Muscle of arm (tissue), 12 donors: ENCODE data around the gene FBXO10. TPM values are rescaled to one million over a fixed set of nuclear protein-coding genes. Genes with fewer than 3 reads are reported as not detected.
A peak's percentile ranks its signal among the peaks of the same experiment; 100 is the strongest.
"Not testable (repeated sequence)": the region's sequence is repeated elsewhere in the genome, so short reads cannot be mapped to it uniquely, and the experiment has no call there.

Experiments used
- DNase-seq: peaks from one replicate; pipeline ENCODE4 v3.0.0-alpha.2; 2013
- polyA plus RNA-seq, 12 donors: library from polyadenylated mRNA; unstranded; fragments of 120-200 nt; gene quantifications; one replicate each; pipeline ENCODE4 v1.2.1, GENCODE V29; 2013; ENCODE audit not compliant: insufficient read length in 12 of 12

The FBXO10 gene
- polyA plus RNA-seq, 12 donors, result 20.3 to 45.1 (median 34.8) TPM; not detected in 1

- DNase-seq, result no peak
Observed at GRCh38 chr9:37480759-37481158, 95.4 kb downstream of the FBXO10 start.

GRCh38 chr9:37477987-37478619 lies 98.1 kb downstream of the FBXO10 start:
- not testable (repeated sequence) for DNase-seq

- not testable (repeated sequence) for DNase-seq
Observed at GRCh38 chr9:37477443-37477842, 98.7 kb downstream of the FBXO10 start.

GRCh38 chr9:37476930-37477329 lies 99.2 kb downstream of the FBXO10 start:
- DNase-seq, result no peak

- no peak for DNase-seq
Observed at GRCh38 chr9:37474438-37474837, 101.7 kb downstream of the FBXO10 start.

GRCh38 chr9:37473982-37474381 lies 102.2 kb downstream of the FBXO10 start:
- not testable (repeated sequence) for DNase-seq

GRCh38 chr9:37471942-37472684 lies 104.1 kb downstream of the FBXO10 start:
- no peak for DNase-seq

GRCh38 chr9:37468620-37469019 lies 107.6 kb downstream of the FBXO10 start:
- no peak for DNase-seq

- DNase-seq, result not testable (repeated sequence)
Observed at GRCh38 chr9:37467530-37467929, 108.7 kb downstream of the FBXO10 start.

- DNase-seq, result peak; percentile 78
Observed at GRCh38 chr9:37466037-37466709, 110.0 kb downstream of the FBXO10 start.

- peak; percentile 99 for DNase-seq
Observed at GRCh38 chr9:37465249-37466036, 110.7 kb downstream of the FBXO10 start, which contains the start of gene ZBTB5. TSS of gene ZBTB5 (minus strand) at chr9:37465450. CDS start at chr9:37442551, 22,899 bp downstream.

- DNase-seq, result peak; percentile 79
Observed at GRCh38 chr9:37464426-37465248, 111.5 kb downstream of the FBXO10 start.

GRCh38 chr9:37464006-37464405 lies 112.2 kb downstream of the FBXO10 start:
- DNase-seq, result no peak

Other genes starting within 250 kb of the FBXO10 start
- 100 to 1,000 TPM in 6 of 12 donors, 10 to 100 TPM in 5, not detected in 1; 79.8 to 113 (median 101) TPM for gene GRHPR, start 153.7 kb downstream of the FBXO10 start, polyA plus RNA-seq
- gene ZBTB5, start 110.9 kb downstream of the FBXO10 start, polyA plus RNA-seq, result 10 to 100 TPM in 11 of 12 donors, not detected in 1; 13.9 to 21.1 (median 16.8) TPM
- 10 to 100 TPM in 11 of 12 donors, not detected in 1; 17.4 to 30.8 (median 28.5) TPM for gene POLR1E, start 90.4 kb downstream of the FBXO10 start, polyA plus RNA-seq
- 100 to 1,000 TPM in 1 of 12 donors, 10 to 100 TPM in 10, not detected in 1; 59.7 to 101 (median 76.5) TPM for gene TOMM5, start 16.2 kb upstream of the FBXO10 start, polyA plus RNA-seq
- 10 to 100 TPM in 7 of 12 donors, 1 to 10 TPM in 4, not detected in 1; 4.7 to 18.8 (median 10.9) TPM for gene FRMPD1, start 74.6 kb upstream of the FBXO10 start, polyA plus RNA-seq
- 10 to 100 TPM in 5 of 12 donors, 1 to 10 TPM in 5, not detected in 2; 8.0 to 19.9 (median 10.4) TPM for gene TRMT10B, start 177.4 kb upstream of the FBXO10 start, polyA plus RNA-seq
- gene EXOSC3, start 208.7 kb upstream of the FBXO10 start, polyA plus RNA-seq, result 10 to 100 TPM in 11 of 12 donors, not detected in 1; 21.4 to 60.6 (median 25.8) TPM
- 10 to 100 TPM in 11 of 12 donors, not detected in 1; 21.3 to 28.4 (median 26.4) TPM for gene DCAF10, start 224.4 kb upstream of the FBXO10 start, polyA plus RNA-seq